ENCODE results near the gene TMEM181.
A peak's percentile ranks its signal among the peaks of the same experiment; 100 is the strongest.
"Not testable (repeated sequence)": the region's sequence is repeated elsewhere in the genome, so short reads cannot be mapped to it uniquely, and the experiment has no call there.

The TMEM181 gene

GRCh38 chr6:158595223-158595622 is 35.3 kb downstream of the TMEM181 start:
- no peak for DNase-seq (ENCODE audit: low read depth in 2 of 2)

- no peak for DNase-seq (ENCODE audit: low read depth in 2 of 2)
Observed at GRCh38 chr6:158596861-158597260, 37.0 kb downstream of the TMEM181 start.

DNA sequence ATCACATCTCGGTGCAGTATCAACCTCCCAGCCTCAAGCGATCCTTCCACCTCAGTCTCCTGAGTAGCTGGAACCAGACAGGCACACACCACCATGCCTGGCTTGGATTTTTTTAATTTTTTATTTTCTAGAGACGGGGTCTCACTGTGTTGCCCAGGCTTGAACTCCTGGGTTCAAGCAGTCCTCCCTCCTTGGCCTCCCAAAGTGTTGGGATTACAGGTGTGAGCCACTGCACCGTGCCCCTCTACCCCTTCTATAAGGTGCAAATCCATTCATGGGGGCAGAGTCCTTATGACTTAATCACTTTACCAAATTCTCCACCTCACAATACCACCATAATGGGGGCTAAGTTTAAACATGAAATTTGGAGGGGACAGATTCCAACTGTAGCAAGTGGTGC is 37.7 kb downstream of the TMEM181 start:
- no peak for DNase-seq (ENCODE audit: low read depth in 2 of 2)

DNA sequence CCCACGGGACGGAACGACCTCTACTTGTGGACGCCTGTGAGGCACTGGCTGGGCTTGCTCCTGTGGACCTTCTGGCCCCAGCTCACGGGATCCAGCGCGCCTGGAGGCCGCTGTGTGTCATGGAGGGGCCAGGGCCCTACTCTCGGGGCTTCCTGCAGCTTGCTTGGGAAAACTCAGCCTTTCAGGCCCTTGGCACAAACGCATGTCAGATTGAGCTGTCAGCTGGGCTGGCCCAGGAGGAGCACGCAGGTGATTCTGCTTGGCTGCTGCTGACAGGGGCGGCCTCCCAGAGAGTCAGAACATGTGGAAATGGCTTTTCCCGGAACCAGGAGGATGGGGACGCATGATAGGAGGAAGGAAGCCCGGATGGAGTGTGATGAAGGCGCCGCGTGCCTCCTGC is 39.7 kb downstream of the TMEM181 start:
- DNase-seq (ENCODE audit: low read depth in 2 of 2) = no peak

DNA sequence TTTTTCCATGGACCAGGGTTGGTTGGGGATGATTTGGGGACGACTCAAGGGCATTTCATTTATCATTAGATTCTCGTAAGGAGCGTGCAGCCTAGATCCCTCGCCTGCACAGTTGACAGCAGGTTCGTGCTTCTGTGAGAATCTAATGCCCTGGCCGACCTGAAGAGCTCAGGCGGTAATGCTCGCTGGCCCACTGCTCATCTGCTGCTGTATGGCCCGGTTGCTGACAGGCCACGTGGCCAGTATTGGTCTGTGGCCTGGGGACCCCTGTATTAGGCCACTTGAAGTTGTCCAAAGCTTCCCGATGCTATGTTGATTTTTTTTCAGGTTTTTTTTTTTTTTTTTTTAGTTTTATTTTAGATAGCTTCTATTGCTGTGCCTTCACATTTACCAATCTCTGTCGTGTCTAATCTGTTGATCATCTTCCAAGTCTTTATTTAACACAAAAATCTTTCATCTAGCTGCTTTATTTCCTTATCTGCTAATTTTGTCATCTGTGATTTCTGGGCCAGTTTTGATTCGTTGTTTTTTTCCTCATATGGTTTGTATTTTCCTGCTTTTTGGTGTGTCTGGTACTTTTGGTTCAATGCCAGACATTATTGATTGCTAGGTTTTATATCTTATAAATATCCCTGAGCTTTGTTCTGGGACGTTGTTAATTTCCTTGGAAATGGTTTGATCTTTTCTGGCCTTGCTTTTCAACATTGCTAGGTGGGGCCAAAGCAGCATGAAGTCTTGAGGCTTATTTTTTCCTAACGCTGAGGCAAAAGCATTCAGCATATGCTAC is 43.6 kb downstream of the TMEM181 start:
- DNase-seq (ENCODE audit: low read depth in 2 of 2) = no peak

DNA sequence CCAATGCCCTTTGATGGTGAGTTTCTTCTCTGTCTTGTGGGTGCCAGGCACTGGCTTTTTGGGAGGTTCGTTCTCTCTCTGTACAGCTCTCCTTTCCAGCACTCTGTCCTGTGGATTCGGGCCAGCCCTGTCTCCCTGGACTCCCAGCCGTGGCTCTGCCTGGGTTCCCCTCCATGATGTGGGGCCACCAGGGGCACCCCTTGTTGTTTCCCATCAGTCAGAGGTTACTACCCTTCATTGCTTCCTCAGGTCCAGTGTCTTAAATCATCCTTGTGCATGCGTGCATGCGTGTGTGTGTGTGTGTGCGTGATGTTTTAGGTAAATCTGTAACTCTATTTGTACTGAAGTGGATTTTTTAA is 44.1 kb downstream of the TMEM181 start:
- DNase-seq (ENCODE audit: low read depth in 2 of 2) = no peak

DNA sequence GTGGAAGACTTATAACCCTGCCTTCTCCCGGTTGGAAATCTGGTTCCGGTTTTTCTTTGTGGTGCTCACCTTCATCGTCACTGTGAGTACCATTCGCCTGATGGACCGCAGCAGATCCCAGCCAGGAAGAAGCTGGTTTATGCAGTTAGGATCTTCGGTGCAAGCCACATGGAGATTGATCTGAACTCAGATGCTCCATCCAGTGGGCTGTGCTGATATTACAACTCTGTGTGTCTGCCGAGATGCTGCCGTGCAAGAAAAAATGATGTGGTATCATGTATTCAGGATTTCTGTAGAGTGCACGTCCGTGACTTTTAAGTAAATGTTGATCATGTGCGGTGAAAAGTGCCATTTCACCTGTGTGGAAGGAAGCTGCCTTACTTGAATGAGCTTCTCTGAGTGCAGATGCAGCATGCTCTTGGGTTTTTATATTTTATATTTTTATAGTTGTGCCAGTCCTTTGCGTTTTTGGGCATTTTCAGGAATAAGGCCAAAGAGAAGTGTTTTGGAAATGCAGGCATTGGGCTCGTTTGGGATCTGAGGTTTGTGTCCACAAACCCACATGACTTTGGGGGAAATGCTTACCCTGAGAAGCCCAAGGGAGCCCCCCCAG is 45.5 kb downstream of the TMEM181 start:
- peak; percentile 15 to 49 for DNase-seq (ENCODE audit: low read depth in 2 of 2)

GRCh38 chr6:158606011-158606410 is 46.1 kb downstream of the TMEM181 start:
- DNase-seq (ENCODE audit: low read depth in 2 of 2) = not testable (repeated sequence)

GRCh38 chr6:158606935-158607334 is 47.0 kb downstream of the TMEM181 start:
- no peak for DNase-seq (ENCODE audit: low read depth in 2 of 2)

DNA sequence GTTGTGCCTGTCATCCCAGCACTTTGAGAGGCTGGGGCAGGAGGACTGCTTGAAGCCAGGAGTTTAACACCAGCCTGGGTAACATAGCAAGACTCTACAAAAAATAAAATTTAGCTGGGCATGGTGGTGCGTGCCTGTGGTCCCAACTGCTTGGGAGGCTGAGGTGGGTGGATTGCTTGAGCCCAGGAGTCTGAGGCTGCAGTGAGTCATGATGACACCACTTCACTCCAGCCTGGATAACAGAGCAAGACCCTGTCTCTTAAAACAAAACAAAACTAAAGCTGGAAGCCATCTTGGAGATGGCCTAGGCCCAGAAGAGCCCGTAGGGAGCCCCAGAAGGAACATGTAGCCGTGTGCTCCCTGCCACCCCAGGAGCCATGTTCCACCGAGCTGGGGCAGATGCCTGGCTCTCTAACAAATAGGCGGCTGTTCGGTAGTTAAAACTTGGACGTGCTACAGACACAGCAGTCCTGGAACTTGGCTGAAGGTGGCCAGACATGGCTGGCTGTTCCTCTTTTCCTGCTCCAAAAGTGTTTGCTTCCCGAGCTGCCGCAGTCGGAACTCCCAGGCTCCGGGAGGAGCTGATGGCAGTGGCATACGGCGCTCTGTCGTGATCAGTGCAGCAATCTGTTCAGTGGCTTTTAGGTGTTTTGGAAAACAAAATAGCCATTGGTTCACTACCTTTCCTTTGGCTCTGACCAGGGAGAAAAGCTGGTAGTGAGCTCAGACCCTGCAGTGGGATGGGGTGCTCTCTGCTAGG is 47.7 kb downstream of the TMEM181 start:
- DNase-seq (ENCODE audit: low read depth in 2 of 2) = no peak

DNA sequence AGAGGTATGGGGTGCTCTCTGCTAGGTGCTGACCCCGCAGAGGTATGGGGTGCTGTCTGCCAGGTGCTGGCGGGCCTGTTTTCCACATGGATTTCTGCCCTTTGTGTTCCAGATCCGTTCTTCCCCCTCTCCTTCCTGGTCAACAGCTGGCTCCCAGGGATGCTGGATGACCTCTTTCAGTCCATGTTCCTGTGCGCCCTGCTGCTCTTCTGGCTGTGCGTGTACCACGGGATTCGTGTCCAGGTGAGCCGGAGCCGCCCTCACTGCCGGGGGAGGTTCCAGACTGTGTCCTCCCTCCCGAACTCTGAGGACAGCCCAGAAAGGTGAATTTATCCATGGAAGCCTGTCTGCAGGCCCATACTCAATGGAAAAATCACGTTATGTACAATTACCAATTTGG is 48.3 kb downstream of the TMEM181 start:
- DNase-seq (ENCODE audit: low read depth in 2 of 2) = no peak

DNA sequence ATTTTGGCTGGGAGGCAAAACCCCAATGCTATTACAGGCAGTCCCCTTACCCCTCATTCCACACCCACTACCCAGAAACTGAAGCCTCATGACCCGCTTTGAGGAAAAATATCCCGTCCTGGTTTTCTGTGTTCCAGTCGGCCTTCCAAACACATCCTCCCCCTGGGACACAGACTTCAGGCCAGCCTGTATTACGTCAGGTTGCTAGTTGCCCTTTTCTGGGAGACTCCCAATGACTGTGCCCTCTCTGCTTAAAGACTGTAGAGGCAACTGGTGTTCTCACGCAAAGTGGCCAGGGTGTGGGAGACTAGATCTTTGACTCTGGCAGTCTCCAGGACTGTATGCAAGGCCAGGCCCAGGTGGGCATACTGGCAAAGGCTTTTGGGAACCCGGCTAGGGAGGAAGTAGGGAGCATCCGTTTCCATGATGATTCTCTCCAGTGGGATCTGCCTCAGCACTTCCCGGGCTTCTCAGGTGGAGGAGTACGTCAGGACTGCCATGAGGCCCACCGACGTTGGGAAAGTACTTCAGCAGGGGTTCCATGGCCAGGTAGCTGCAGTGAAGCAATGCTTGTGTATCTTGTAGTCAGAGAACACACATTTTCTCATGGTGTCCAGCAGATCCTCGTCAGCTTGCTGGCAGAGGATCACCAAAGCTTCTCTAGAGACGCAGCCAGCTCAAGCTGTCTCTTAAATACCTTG is 49.7 kb downstream of the TMEM181 start:
- DNase-seq (ENCODE audit: low read depth in 2 of 2) = no peak

GRCh38 chr6:158610319-158610968 is 50.6 kb downstream of the TMEM181 start:
- DNase-seq (ENCODE audit: low read depth in 2 of 2) = no peak

- no peak for DNase-seq (ENCODE audit: low read depth in 2 of 2)
Observed at GRCh38 chr6:158611039-158611438, 51.1 kb downstream of the TMEM181 start.

DNA sequence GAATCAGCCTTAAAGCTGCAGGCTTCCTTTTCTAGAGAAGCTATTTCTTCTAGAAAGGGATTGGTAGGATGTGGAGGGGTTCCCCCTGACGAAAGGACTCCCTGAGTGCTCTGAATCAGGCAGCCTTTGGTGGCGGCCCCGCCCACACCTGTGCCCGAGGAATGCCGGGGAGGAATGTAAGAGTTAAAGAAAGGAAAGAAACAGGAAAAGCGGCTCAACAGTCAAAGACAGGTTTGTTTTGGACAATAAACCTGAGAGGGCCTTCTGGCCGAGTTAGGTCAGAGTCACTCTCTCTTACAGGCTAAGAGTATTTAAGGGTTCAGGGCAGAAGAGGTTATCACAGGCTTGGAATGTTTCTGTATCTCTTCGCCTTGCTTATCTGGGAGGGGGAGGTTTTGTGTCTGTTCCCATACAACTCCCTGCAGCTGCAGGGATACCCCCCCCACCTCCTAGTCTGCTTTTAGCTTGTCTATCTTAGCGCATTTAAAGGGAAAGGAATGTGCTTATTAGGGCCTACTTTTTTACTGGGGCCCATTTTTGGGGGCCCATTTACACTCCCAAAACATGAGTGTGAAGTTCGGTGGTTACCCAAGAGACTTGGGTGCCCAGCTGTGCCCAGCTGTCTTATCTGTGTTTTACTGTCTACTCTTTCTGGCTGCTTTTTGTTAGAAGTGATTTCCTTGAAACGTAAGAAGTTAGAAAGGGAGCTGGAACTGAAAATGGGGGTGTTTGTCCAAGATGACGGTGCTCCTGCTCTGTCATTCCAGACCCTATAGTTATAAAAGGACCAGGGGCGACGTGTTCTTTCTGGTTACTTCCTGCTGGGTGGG is 51.9 kb downstream of the TMEM181 start:
- DNase-seq (ENCODE audit: low read depth in 2 of 2) = no peak

DNA sequence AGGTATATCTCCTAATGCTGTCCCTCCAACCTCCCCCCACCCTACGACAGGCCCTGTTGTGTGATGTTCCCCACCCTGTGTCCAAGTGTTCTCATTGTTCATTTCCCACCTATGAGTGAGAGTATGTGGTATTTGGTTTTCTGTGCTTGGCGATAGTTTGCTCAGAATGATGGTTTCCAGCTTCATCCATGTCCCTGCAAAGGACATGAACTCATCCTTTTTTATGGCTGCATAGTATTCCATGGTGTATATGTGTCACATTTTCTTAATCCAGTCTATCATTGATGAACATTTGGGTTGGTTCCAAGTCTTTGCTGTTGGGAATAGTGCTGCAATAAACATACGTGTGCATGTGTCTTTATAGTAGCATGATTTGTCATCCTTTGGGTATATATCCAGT is 54.7 kb downstream of the TMEM181 start:
- DNase-seq (ENCODE audit: low read depth in 2 of 2) = not testable (repeated sequence)

GRCh38 chr6:158618289-158618688 is 58.4 kb downstream of the TMEM181 start:
- not testable (repeated sequence) for DNase-seq (ENCODE audit: low read depth in 2 of 2)

- DNase-seq (ENCODE audit: low read depth in 2 of 2) = no peak
Observed at GRCh38 chr6:158619922-158620801, 60.3 kb downstream of the TMEM181 start.

GRCh38 chr6:158620963-158621693 is 61.2 kb downstream of the TMEM181 start:
- DNase-seq (ENCODE audit: low read depth in 2 of 2) = no peak

All from stimulated activated CD4-positive, alpha-beta T cell treated with anti-CD3 and anti-CD28 coated beads, Interleukin-12 subunit alpha, Interleukin-12 subunit beta, amount 100 ng/mL, for 24 hours (primary cell).